Ovary (tissue), 3 donors: Measurements from ENCODE around the gene GAD2.

ENCODE experiments used
- EP300 ChIP-seq: sonication (generic); formaldehyde crosslinking; IDR thresholded peaks from one replicate; pipeline ENCODE4 v1.6.1; 2017; ENCODE audit warnings: antibody characterized with exemption
- POLR2A ChIP-seq: fragments of 450-650 bp; IDR thresholded peaks from one replicate; pipeline ENCODE4 v1.6.1; 2017; ENCODE audit warnings: antibody characterized with exemption, mild to moderate bottlenecking, moderate library complexity
- TF ChIP-seq, protein P1 (sequence below), 3 donors: fragments of 450-650 bp in 2 of 3; fragments of 200-600 bp in 1 of 3; IDR thresholded peaks; one replicate each; pipeline versions ENCODE4 v1.5.1 to v1.8.0; 2016 to 2022; ENCODE audit warnings: antibody characterized with exemption in 3 of 3, mild to moderate bottlenecking in 1 of 3
- donor health status: DM: no; HTN: no; CAD: no.

DNA sequence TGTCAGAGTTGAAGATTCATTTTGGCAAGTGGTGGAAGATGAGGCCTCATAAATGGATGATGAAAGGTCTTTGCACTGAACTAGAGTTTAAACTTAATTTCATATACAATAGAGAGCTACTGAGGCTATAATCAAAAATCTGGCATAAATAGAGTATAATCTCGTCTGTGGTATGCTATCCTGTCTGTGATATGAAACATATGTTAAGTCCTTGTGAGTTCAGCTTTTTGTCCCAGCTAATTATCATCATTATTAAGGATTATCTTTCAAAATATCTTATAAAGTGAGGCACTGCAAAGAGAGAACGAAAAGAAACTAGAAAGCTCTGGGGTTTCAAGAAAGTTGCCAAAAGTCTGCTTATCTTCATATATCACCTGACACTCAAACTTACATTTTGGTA is 83.4 kb downstream of the GAD2 start:
- TF ChIP-seq, protein P1, sequence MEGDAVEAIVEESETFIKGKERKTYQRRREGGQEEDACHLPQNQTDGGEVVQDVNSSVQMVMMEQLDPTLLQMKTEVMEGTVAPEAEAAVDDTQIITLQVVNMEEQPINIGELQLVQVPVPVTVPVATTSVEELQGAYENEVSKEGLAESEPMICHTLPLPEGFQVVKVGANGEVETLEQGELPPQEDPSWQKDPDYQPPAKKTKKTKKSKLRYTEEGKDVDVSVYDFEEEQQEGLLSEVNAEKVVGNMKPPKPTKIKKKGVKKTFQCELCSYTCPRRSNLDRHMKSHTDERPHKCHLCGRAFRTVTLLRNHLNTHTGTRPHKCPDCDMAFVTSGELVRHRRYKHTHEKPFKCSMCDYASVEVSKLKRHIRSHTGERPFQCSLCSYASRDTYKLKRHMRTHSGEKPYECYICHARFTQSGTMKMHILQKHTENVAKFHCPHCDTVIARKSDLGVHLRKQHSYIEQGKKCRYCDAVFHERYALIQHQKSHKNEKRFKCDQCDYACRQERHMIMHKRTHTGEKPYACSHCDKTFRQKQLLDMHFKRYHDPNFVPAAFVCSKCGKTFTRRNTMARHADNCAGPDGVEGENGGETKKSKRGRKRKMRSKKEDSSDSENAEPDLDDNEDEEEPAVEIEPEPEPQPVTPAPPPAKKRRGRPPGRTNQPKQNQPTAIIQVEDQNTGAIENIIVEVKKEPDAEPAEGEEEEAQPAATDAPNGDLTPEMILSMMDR (IDR thresholded peaks at IDR 0.05), result no peak
- TF ChIP-seq POLR2A (no peak), EP300 (no peak)
